Measurements from ENCODE around the gene STXBP6.
"Not testable (repeated sequence)": the region's sequence is repeated elsewhere in the genome, so short reads cannot be mapped to it uniquely, and the experiment has no call there.

The STXBP6 gene

DNA sequence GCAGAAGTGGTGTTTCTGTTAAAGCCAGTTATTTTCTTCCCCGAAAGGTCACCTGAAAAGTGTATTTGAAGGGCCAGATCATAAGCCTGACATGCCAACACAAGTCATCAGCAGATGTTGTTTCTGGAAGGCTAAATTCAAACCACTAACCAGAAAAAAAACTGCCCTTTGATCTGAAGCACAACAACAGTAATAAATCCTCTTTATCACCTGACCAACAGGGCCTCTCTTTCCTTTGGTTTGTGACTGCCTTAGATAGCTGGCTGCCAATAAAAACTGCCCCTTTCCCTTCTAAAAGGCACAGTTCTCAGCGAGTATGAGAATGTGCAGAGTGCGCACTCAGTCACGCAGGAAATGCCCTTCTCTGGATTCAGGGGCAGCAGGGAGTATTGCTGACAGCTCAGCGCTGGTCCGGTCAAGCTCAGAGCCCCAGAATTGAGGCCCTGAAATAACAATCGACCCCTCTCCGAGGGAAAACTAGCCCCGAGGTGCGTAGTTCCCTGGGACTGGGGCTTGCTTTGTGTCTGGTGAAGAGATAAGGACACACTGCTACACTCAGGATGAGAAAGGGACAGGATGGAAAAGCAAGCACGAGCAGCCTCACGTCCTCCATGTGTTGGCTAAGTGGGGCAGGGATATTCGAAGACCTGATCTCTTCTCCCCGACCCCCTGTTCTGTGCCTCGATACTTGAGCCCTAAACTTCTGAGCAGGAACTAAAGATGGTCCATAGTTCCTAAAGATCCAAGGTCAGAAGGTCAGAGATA, 231.7 kb downstream of the STXBP6 start:
- no peak for DNase-seq

DNA sequence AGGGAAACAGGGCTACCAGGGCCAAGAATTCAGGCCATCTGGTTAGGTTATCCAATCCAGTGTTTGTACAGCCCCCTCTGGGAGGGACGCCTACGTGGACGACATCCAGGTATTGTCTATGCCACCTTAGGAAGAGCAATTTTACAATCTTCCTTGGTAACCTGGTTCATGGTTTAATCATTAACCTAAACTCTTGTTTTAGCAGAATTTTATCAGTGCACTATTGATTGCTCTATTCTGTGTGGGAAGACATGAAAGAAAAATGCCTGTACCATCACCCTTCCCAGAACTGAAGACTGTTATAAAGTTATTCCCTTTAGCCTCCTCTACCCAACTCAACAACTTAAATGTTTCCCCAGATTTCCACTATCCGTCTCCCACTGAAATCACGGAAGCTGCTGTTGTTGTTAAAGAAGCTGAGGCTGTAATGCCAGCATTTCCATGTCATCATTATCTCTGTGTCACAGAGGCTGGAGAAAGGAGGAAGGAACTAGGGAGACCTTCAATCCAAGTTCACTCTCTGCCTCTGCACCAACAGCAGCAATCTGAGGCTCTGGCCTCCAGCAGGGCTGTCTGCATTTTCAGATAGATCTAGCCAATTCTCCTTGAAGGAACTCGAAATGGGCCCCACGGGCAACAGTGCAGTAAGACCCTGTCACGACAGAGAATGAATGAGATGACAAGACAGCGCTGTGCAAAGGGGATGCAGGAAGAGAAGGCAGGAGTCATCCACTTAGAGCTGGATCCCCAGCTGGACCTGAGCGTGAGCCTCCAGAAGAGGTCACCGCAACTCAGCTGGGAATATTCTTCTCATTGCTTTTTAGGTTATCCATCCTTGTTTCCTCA, 232.5 kb downstream of the STXBP6 start:
- no peak for DNase-seq

DNA sequence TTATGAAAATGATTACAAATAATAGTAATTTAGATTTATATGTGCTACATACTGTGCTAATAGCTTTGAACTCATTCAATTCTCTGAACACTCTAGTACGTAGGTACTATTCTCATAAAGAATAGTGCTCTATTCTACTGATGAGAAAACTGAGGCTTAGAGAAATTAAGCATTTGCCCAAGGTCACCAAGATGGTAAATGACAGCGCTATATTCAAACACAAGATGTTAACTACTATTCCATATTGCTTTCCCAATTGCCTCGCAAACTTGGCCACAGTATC, 233.1 kb downstream of the STXBP6 start:
- no peak for DNase-seq

DNA sequence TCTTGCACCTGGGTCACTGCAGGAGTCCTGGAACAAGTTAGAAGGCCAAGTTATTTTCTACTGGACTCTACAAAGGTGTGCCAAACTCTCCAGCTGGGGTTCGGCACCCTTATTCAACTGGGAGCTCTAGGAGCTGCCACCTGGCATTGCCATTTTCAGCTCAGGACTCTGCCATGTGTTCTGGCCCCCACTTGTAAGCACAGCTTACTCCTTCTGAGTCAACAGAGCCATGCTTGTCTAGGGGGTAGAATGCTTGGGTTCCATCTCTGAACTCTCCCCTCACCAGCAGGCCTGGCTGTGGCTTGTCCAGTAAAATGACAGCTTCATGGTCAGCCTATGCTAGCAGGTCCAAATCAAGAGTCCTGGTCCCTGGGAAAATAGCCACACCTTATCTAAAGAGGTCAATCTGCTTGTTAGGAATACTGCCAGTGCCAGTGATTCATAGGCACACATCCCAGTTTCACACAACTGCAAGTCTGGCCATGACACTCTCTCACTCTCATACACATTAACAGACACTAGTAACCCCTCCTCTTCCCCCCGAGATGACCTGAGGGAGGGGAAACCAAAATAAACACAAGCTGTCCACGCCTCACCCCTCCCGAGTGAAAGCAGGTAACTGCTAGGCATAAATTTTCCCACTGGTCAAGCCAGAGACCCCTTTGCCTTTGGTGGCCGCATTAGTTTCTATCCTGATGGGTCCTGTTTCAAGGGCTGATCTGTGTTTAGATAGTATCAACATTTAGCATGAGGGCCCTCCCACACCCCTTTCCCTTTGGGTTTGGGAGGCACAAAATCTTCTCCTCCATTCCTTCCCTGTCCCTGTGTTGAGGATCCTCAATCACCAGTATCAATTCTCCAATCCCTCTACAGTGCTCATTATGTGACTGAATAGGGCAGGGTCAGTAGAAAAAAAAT, 233.7 kb downstream of the STXBP6 start:
- no peak for DNase-seq

DNA sequence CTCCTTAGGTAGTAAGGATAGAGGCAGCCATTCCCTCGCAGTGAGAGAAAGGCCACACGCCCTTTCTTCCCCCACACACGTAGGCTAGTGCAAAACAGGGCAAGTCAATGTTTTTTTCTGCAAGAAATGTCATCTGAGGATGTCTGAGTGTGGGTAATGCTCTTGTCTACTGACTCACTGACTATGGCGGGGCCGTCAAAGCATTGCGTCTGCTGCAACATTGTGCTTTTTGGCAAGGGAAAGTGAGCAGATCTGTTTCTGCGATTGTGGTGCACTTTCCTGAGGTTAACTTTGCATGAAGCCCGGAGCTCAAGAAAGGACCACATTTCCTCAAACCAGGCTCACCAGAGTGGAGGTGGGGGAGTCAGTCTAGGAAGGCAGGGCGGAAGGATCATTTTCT, 234.4 kb downstream of the STXBP6 start:
- no peak for DNase-seq

DNA sequence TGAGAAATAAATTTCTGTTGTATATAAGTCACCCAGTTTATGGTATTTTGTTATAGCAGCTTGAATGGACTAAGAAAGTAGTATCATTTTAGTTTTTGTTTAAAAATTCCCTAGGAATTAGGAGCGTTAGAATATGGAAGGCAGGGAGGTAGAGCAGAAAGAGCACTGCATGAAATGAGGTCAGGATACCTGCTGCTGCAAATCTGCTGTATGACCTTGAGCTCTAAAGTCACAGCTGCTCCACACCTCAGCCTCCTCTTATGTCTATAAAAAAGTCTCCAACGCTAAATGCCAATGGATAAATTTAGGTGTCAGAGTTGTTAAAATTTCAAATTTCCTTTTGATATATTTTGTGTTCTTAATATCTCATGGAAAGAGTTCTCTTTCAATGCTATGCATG, 235.0 kb downstream of the STXBP6 start:
- no peak for DNase-seq

DNA sequence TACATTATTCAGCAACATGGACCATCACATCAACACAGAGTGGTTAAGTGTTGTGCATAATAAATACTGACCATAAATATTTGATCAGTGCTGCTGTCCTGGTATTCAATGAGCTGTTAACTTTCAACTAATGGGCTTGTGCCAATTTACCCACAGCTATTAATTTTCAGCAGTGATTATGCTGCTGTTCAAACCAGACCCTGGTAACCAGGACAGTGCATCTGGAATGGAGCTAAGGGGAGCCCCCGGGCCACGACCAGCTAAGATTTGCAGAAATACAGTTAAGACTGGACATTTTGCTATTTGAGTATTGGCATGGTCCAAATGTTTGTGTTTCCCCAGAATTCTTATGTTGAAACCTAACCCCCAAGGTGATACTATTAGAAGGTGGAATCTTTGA, 235.6 kb downstream of the STXBP6 start:
- no peak for DNase-seq

DNA sequence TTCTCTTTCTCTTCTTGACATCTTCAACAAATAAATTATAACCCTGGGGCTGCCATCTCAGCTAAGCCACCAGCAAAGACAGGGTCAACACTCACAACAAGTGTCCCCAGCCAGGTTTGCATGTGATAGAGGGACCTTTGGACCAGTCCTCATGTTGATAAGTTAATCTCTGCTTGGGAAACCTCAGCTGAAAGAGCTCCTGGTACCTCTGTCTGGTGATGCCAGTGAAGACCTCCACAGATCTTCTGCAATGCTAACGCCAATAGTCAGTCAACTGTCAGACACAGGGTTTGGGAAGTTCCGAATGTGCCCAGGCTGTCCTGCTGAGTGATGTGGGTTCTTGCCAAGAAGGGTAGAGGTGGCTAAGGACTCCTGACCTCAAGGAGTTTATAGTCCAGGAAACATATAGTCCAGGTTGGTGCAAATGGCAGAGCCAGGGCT, 236.1 kb downstream of the STXBP6 start:
- DNase-seq: no peak

DNA sequence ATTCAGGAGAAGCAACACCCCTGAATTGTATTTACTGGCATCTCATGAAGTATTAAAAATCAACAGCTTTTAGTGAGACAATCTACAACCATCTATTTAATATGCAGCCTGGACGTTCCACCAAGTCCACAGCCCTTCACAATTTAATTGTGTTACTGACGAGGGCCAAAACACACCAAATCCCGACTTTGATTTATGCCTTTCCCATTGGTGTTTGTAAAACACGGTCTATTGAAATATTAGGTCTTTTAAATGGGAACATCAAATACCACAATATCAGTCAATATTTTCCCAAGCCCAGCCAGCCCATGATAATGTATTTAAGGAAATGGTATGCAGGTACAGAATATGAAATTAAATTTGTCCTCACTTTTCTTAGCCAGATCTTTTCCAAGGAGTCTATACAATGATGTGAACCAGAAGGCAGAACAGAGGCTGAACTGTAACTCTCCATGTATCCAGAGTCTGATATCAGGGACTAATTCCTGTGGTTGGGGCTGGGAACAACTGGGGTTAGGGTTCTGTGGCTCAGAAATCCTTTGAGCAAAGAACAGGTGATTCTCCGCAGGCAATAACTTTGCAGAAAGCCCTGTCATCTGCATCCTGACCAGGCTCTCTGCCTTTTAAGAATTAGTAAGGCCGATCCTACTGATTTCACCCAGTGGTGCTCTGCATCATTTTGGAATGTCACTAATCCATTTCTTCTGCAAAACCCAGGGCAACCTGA, 236.7 kb downstream of the STXBP6 start:
- DNase-seq: no peak

DNA sequence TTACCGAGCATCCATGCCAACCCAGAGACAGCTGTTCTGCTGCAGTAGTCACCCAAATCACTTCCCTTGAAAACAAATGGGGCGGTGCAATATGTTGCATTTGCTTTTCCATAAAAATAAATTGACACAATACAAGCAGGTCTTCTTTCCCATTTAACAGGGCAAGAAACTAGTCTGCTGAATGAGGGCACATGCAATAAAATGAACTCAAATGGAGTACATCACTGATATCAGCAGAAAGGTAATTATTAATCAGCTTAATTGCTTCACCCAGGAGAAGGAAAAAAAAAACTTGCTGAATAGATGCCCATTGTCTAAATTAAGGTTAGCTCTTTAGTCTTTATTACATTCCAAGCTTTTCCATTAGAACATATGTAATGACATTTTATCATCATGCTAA, 240.8 kb downstream of the STXBP6 start:
- DNase-seq: no peak

DNA sequence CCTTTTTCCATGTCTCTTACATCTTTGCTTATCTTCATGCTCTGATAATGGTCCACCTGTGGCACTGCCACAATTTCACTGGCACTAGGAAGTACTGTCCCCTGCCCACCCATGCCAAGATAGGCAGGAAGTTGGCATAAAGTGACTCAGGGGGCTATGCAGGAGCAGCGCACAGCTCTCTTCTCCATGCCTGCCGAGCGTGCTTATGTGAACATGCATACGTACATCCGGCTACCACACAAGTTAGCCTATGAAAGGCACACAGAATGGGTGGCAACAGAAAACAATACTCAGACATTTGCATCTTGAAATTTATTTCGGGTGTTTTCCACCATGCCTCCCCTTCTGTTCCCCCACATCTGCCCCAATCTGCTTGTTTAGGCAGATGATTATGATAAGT, 241.5 kb downstream of the STXBP6 start:
- no peak for DNase-seq

DNA sequence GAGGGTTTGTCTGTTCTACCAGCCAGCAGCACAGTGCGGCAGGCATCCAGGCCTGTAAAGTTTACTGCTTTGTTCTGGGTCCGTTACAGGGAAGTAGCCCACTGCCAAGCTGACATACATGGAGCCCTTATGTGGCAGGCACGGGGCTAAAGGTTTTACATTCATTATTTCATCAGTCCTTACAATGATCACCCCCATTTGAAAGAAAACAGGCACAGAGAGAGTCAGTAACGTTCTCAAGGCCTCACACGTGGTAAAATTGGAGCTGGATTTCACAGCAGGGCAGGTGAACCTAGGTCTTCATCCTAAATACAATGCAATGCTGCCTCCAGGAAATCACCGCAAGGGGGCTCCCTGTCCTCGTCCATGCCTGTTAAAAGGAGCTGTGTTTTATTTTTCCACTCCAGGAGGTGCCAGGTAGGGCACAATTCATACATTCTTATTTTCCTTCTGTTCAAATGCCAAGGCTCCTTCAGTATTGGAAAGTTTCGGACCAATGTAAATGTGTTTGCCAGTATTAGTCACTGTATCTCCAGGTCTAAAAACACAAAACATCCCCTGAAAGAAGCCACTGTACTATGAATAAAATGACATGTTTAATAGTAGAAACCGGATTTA, 243.8 kb downstream of the STXBP6 start:
- DNase-seq: peak; percentile 64

DNA sequence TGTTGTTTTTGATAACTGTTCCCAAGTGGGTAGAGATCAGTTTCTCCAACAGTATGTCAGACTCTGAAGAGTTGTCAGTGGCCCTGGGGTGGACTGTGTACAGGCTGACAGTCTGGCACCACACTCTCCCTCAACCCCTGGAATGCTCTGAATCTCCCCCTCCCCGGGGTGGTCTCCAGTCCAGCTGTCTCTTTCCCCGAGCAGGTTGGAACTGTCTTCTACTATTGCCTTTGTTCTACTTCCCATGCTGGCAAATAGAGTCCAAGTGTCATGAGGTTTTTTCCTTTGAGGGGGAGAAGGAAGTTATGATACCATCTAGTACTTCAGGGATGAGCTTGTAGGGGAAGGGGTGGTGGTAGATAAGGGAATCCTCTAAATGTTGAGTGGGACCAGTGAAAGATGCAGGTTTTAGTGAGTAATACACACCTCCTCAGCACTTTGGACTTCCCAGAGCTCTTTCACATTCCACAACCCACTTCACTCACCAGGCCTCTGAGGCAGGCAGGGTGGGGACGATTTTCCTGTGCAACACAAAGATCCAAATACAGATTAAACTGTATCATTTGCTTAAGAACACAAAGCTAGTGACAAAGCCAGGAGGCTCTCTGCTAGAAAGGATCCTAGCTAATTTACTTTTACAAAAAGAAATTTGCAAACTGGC, 245.3 kb downstream of the STXBP6 start:
- no peak for DNase-seq

DNA sequence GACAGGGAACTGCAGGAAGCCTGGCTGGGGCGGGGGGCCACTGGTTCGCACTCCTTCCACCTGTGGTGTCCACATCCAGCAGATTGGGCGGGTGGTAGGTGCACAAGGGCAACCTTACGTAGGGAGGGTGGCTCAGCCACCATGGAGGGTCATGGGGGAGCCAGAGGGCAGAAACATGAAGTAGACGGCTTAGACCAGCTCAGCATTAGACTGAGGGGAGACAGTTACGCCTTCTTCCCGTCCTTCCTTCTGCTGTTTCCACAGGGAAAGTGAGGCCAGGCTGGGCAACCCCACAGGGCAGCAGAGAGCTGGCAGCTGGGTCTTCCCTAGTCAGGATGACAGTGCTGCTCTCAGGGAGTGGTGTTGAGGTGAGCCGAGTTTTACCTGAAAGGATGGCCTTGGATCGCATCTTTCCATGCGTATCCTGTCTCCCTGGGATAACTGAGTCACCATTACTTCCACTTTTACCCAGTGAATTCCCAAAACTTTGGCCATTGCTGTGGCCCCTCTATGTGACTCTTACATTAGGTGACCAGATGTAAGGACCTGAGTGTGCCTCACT, 245.9 kb downstream of the STXBP6 start:
- DNase-seq: no peak

DNA sequence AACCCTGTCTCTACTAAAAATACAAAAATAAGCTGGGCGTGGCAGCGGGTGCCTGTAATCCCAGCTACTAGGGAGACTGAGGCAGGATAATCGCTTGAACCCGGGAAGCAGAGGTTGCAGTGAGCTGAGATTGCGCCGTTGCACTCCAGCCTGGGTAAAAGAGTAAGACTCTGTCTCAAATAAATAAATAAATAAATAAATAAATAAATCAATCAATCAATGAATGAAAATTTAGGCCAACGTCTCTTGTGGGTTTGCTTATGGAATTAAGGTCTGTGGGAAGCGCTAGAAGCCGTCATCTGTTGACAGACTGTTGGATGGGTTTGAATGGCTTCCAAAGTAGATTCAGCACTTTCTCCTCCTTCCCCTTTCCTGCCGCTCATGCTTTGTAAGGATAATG, 246.5 kb downstream of the STXBP6 start:
- not testable (repeated sequence) for DNase-seq

DNA sequence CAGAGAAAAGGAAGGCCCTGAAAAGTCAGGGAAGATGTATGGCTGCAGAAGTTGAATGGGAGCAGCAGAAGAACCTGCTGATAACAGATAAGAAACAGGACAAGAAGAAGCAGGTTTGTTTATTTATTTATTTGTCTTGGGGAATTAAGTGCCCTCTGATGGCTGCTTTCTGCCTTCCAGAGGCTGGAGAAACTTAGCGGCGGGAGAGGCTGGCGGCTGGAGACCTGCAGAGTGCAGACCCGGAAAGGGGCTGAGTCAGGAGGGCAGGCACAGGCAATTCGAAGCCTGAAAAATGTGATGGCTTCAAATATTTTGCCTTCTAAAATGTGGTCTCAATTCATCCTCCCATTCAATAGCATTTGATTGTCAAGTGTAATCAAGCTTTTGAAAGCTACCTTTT, 247.7 kb downstream of the STXBP6 start:
- no peak for DNase-seq

DNA sequence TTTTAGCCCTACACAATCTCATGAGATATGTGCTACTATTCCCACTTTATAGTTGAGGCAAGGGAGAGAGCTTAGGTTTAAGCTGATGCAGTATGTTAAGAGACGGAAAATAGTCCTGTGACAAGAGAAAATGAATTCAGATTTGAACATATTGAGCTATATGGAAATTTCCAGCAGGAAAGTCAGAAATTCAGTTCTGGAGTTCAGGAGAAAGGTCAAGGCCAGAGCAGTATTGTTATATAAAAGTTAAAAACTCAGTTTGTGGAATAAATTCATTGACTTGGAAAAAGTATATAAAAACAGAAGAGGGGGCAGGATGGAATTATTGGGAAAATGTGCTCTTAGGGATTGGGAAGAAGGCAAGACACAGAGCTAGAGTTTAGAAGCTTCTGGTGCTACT, 248.9 kb downstream of the STXBP6 start:
- DNase-seq: no peak

DNA sequence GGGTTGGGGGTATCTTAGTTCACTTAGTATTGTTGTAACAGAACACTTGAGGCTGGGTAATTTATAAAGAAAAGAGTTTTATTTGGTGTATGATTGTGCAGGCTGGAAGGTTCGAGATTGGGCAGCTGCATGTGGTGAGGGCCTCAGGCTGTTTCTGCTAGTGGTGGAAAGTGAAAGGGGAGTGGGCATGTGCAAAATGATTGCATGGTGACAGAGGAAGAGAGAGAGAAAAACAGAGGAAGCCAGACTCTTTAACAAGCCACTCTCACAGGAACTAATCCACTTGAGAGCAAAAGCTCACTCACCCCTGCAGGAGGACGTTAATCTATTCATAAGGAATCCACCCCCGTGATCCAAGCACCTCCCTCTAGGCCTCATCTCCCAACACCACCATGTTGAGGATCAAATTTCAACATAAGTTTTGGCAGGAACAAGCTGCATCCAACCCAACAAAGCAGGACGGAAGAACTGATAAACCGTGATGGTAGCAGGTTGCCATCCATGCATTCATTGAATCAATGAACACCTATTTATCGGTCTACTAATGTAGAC, 251.0 kb downstream of the STXBP6 start:
- DNase-seq: no peak

DNA sequence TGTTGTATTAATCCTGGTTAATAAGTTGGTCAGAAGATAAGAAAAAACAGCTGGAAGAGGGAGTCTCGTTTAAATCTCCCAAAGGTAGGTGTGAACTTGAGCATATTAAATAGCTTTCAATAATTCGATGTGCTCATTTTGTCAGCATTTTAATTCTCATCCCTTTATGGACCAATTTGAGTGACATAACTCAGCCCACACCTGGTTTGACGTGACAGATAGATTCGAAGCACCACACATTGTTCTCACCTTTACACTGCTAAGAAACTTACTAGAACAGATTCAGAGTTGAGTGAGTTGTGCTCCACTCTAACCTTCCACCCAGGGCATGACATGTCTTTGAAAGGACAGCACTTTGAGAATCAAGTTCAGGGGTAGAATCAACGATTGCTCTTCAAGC, 254.5 kb downstream of the STXBP6 start:
- no peak for DNase-seq

DNA sequence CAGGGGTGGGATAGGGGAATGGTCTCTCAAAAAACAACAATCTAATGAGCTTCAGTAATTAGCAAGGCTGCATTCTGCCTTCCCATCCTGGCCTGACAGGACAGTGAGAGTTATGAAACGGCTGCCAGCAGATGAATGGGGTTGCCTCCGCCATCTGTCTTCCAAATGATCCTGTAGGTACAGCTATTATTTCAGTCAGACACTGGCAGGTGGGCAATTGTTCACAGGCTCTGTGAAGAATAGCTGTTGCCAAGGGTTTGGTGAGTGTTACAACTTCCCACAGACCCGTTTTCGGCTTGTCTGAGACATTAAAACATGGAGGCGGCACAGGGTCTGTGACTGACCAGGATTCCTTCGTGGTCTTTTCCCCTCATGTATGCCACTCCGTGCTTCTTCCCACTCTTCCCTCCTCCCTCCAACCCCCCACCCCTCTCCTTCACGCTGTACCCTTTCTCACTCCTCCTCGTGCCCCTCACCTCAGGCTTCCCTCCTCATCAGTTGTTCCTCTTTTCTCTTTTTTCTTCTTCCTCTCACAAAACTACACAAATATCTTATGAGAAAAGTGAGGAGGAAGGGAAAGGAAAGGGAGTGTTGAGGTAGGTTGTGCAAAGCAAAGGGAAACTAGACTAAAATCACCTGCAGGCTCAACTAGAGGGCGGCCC, 255.2 kb downstream of the STXBP6 start:
- no peak for DNase-seq

DNA sequence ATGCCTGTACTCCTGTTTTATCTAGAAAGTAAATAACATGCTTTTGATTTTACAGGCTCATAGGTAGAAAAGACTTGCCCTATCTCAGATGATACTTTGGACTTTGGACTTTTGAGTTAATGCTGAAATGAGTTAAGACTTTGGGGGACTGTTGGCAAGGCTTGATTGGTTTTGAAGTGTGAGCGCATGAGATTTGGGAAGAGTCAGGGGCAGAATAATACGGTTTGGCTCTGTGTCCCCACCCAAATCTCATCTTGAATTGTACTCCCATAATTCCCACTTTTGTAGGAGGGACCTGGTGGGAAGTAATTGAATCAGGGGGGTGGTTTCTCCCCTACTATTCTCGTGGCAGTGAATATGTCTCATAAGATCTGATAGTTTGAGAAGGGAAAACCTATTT, 259.8 kb downstream of the STXBP6 start:
- no peak for DNase-seq
